ENCODE data around the gene RAPGEF4. TPM values are rescaled to one million over a fixed set of nuclear protein-coding genes. Genes with fewer than 3 reads are reported as not detected.

The RAPGEF4 gene
- total and polyA plus RNA-seq, 2 of the 4 experiments (the other 2 are of a cell fraction): 1.7 to 3.2 TPM

- Histone ChIP-seq H3K4ac (ENCODE audit: low read depth, low read length) (no peak overlapping the region), H3K9me1 (ENCODE audit: insufficient read depth, low read length) (0 out of 2 replicates have a peak, but pooled peaks cover 4% of the 10 kb centered on the region), H3K4me1 (ENCODE audit: control insufficient read depth, insufficient read depth, low read length) (no peaks in the 10 kb centered on the region; the same call in 1 of the 2 replicates), H3K14ac (replicated peaks; ENCODE audit: low read depth, low read length) (no peak overlapping the region), H3K79me1 (ENCODE audit: low read depth in 1 of 2, low read length in 2 of 2) (no peaks in the 10 kb centered on the region), H3K4me3 (ENCODE audit: insufficient read depth, low read depth, low read length) (no peak overlapping the region), H3K56ac (ENCODE audit: extremely low read depth, insufficient read depth, low read length) (no peak overlapping the region), H4K5ac (ENCODE audit: low read depth, low read length) (no peak overlapping the region), H3K23ac (ENCODE audit: low read depth, low read length) (no peak overlapping the region), H3K36me3 (ENCODE audit: control insufficient read depth, insufficient read depth, low read length) (no peaks in the 10 kb centered on the region), H3K4me2 (ENCODE audit: low read depth, low read length) (no peak overlapping the region), H4K8ac (ENCODE audit: low read depth in 2 of 2, low read length in 2 of 2) (no peak overlapping the region), H3K9ac (ENCODE audit: low read depth, low read length) (no peak overlapping the region), H4K20me1 (ENCODE audit: insufficient read depth, low read length) (no peaks in the 10 kb centered on the region), H2AK5ac (ENCODE audit: low read depth, low read length) (no peak overlapping the region), H3K9me3 (ENCODE audit: control insufficient read depth, insufficient read depth, low read length) (no peaks in the 10 kb centered on the region), H4K91ac (ENCODE audit: insufficient read depth, low read depth, low read length) (no peak overlapping the region), H3K27me3 (ENCODE audit: control insufficient read depth, insufficient read depth, low read length) (no peaks in the 10 kb centered on the region), H3K27ac (ENCODE audit: insufficient read depth, low read length) (no peak overlapping the region), H2BK5ac (ENCODE audit: low read depth, low read length, poor library complexity, severe bottlenecking) (no peak overlapping the region), H2BK20ac (ENCODE audit: low read depth, low read length) (no peak overlapping the region), H2BK15ac (ENCODE audit: low read depth, low read length) (no peak overlapping the region), H3K18ac (ENCODE audit: low read depth, low read length) (no peak overlapping the region), H2AFZ (replicated peaks; ENCODE audit: low read length, poor library complexity) (no peak overlapping the region), H2AK9ac (replicated peaks; ENCODE audit: low read depth, low read length, poor library complexity) (no peak overlapping the region), H2BK120ac (ENCODE audit: low read depth, low read length) (no peak overlapping the region)
- BruUV-seq (replicated peaks): no TSS peak
- CTCF ChIA-PET: interaction anchor here (0.8 kb wide), 1 partner anchor 14 kb away, joined by 4 read pairs; no protein-coding TSS in a partner anchor
- ATAC-seq (ENCODE audit: low read depth): no peak
- DNase-seq: no peak
- TF ChIP-seq CHD1 (IDR thresholded peaks at IDR 0.05; ENCODE audit: low read depth, low read length) (no peak), USF2 (IDR thresholded peaks at IDR 0.05; ENCODE audit: low read depth, low read length) (no peak), CEBPB (IDR thresholded peaks at IDR 0.05; ENCODE audit: low read depth, low read length) (no peak), MAZ (IDR thresholded peaks at IDR 0.05; ENCODE audit: borderline replicate concordance, low read depth, low read length) (no peak), BHLHE40 (IDR thresholded peaks at IDR 0.05; ENCODE audit: low read depth, low read length) (no peak), NFE2L2 (IDR thresholded peaks at IDR 0.05; ENCODE audit: low read depth, low read length) (no peak), FOS (IDR thresholded peaks at IDR 0.05; ENCODE audit: low read depth, low read length) (no peak), RAD21 (IDR thresholded peaks at IDR 0.05; ENCODE audit: low read length) (no peak), MAFK (IDR thresholded peaks at IDR 0.05; ENCODE audit: low read depth, low read length) (peak; percentile 45)
- no CpG with 5 or more reads among the region's 4 CpGs for WGBS, 2 experiments (ENCODE audit: extremely low coverage in 2 of 2, insufficient read length in 1 of 2)
- dilution Hi-C loops (cut with HindIII; ENCODE audit: low sequenced_read_pairs, unreplicated experiment) (no loop called here), intact Hi-C loops (cut with micrococcal nuclease) (no loop called here), in situ Hi-C loops (cut with MboI; ENCODE audit: low sequenced_read_pairs) (no loop called here)
- POLR2A ChIA-PET (ENCODE audit: unreplicated experiment): interaction anchor here (0.6 kb wide), 1 partner anchor 64 kb away, joined by 6 read pairs; no protein-coding TSS in a partner anchor
Measured at GRCh38 chr2:172724724-172725123, 10.9 kb upstream of the RAPGEF4 start.

All from IMR-90 (cell line).